ENCODE results near the gene SETD1A.

SETD1A gene

GRCh38 chr16:30977502-30977901 is 19.9 kb downstream of the SETD1A start:
- DNase-seq (ENCODE audit: extremely low read depth, low read depth) = no peak
- TF ChIP-seq CTCF (IDR thresholded peaks at IDR 0.05; ENCODE audit: low read depth, low read length) = peak; percentile 30

- no peak for TF ChIP-seq CTCF (IDR thresholded peaks at IDR 0.05; ENCODE audit: low read depth, low read length)
- DNase-seq (ENCODE audit: extremely low read depth, low read depth) = no peak
These were observed 21.8 kb downstream of the SETD1A start for GRCh38 chr16:30979170-30980022.

GRCh38 chr16:30980023-30980371 is 22.4 kb downstream of the SETD1A start:
- DNase-seq (ENCODE audit: extremely low read depth, low read depth) = no peak

GRCh38 chr16:30980434-30980833 is 22.9 kb downstream of the SETD1A start:
- no peak for DNase-seq (ENCODE audit: extremely low read depth, low read depth)
- TF ChIP-seq CTCF (IDR thresholded peaks at IDR 0.05; ENCODE audit: low read depth, low read length) = no peak

More at GRCh38 chr16:30980023-30980371, 22.4 kb downstream of the SETD1A start:
- no peak for TF ChIP-seq CTCF (IDR thresholded peaks at IDR 0.05; ENCODE audit: low read depth, low read length)

- TF ChIP-seq CTCF (IDR thresholded peaks at IDR 0.05; ENCODE audit: low read depth, low read length) = no peak
- no peak for DNase-seq (ENCODE audit: extremely low read depth, low read depth)
These were observed 23.4 kb downstream of the SETD1A start for GRCh38 chr16:30980959-30981358.

- DNase-seq (ENCODE audit: extremely low read depth, low read depth) = no peak
- no peak for TF ChIP-seq CTCF (IDR thresholded peaks at IDR 0.05; ENCODE audit: low read depth, low read length)
These were observed 25.2 kb downstream of the SETD1A start for GRCh38 chr16:30982548-30983288.

GRCh38 chr16:30983289-30983889 is 25.8 kb downstream of the SETD1A start:
- TF ChIP-seq CTCF (IDR thresholded peaks at IDR 0.05; ENCODE audit: low read depth, low read length) = no peak
- no peak for DNase-seq (ENCODE audit: extremely low read depth, low read depth)
